ENCODE measurements around the gene SIRPB2.

DNA sequence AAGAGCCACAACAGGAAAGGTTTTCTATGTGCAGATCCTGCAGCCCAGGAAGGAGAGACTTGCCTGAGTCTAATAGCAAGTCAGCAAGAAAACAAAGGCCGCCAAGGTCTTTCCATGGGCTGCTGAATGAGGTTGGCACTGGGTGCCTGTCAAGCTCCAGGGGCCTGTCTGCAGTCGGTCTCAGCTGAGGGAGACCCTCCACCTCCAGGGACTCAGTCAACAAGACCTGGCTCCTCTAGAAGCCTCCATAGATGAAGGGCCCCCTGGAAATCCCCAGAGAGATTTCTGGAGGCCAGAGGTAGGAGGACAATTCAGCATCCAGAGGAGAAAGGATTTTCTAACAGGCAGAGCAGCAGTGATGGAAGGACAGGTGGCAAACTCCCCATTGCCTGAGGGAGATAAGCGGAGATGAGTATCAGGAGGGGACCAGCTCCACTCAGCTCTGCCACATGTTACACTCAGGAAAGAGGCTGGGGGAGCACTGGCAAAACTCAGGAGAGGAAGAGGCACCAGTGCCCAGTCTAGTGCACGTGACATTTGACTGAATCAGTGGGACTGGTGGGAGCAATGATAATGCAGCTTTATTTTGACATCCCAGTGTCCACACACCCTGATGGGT, 64.9 kb downstream of the SIRPB2 start:
- TF ChIP-seq, protein P1, sequence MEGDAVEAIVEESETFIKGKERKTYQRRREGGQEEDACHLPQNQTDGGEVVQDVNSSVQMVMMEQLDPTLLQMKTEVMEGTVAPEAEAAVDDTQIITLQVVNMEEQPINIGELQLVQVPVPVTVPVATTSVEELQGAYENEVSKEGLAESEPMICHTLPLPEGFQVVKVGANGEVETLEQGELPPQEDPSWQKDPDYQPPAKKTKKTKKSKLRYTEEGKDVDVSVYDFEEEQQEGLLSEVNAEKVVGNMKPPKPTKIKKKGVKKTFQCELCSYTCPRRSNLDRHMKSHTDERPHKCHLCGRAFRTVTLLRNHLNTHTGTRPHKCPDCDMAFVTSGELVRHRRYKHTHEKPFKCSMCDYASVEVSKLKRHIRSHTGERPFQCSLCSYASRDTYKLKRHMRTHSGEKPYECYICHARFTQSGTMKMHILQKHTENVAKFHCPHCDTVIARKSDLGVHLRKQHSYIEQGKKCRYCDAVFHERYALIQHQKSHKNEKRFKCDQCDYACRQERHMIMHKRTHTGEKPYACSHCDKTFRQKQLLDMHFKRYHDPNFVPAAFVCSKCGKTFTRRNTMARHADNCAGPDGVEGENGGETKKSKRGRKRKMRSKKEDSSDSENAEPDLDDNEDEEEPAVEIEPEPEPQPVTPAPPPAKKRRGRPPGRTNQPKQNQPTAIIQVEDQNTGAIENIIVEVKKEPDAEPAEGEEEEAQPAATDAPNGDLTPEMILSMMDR (IDR thresholded peaks at IDR 0.05; ENCODE audit: low read depth, low read length, missing input control) = no peak
- TF ChIP-seq NR2F2 (IDR thresholded peaks at IDR 0.05) = no peak
- TF ChIP-seq, protein P2, sequence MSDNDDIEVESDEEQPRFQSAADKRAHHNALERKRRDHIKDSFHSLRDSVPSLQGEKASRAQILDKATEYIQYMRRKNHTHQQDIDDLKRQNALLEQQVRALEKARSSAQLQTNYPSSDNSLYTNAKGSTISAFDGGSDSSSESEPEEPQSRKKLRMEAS (IDR thresholded peaks at IDR 0.05) = no peak
- TF ChIP-seq EGR1 (IDR thresholded peaks at IDR 0.05; ENCODE audit: low read depth in 2 of 2) = no peak
- TF ChIP-seq YY1 (IDR thresholded peaks at IDR 0.05) = no peak
- no peak for TF ChIP-seq RAD21 (IDR thresholded peaks at IDR 0.05)
- TF ChIP-seq, protein P3, sequence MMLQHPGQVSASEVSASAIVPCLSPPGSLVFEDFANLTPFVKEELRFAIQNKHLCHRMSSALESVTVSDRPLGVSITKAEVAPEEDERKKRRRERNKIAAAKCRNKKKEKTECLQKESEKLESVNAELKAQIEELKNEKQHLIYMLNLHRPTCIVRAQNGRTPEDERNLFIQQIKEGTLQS (IDR thresholded peaks at IDR 0.05) = no peak
- TF ChIP-seq TAF1 (conservative IDR thresholded peaks at IDR 0.05) = no peak
- TF ChIP-seq, protein P4, sequence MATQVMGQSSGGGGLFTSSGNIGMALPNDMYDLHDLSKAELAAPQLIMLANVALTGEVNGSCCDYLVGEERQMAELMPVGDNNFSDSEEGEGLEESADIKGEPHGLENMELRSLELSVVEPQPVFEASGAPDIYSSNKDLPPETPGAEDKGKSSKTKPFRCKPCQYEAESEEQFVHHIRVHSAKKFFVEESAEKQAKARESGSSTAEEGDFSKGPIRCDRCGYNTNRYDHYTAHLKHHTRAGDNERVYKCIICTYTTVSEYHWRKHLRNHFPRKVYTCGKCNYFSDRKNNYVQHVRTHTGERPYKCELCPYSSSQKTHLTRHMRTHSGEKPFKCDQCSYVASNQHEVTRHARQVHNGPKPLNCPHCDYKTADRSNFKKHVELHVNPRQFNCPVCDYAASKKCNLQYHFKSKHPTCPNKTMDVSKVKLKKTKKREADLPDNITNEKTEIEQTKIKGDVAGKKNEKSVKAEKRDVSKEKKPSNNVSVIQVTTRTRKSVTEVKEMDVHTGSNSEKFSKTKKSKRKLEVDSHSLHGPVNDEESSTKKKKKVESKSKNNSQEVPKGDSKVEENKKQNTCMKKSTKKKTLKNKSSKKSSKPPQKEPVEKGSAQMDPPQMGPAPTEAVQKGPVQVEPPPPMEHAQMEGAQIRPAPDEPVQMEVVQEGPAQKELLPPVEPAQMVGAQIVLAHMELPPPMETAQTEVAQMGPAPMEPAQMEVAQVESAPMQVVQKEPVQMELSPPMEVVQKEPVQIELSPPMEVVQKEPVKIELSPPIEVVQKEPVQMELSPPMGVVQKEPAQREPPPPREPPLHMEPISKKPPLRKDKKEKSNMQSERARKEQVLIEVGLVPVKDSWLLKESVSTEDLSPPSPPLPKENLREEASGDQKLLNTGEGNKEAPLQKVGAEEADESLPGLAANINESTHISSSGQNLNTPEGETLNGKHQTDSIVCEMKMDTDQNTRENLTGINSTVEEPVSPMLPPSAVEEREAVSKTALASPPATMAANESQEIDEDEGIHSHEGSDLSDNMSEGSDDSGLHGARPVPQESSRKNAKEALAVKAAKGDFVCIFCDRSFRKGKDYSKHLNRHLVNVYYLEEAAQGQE (IDR thresholded peaks at IDR 0.05) = no peak
- TF ChIP-seq GABPA (IDR thresholded peaks at IDR 0.05 in 1 of 2, conservative IDR thresholded peaks at IDR 0.05 in 1 of 2) = no peak
